Motor neuron (in vitro differentiated cells): ENCODE data around the gene EYA3. TPM values are rescaled to one million over a fixed set of nuclear protein-coding genes. Genes with fewer than 3 reads are reported as not detected.

ENCODE experiments used
- ATAC-seq, 8 experiments: fragments of 200-7000 bp; cut with Tn5 transposase; replicated peaks in 6 of 8; 2 replicates each; pipeline ENCODE4 v1.8.0; 2021; ENCODE audit warnings: mild to moderate bottlenecking in 8 of 8, moderate library complexity in 8 of 8
- H3K27ac ChIP-seq, 2 donors: fragments of 250-450 bp; sonication (Bioruptor Pico); 2 replicates each; pipeline ENCODE4 v1.9.0; 2021; ENCODE audit warnings: antibody characterized with exemption in 2 of 2, mild to moderate bottlenecking in 2 of 2, moderate library complexity in 1 of 2
- H3K4me1 ChIP-seq, 2 donors: fragments of 250-450 bp; sonication (Bioruptor Pico); replicated peaks in 1 of 2; 2 replicates each; pipeline ENCODE4 v1.6.1; 2021; ENCODE audit warnings: antibody characterized with exemption in 2 of 2, mild to moderate bottlenecking in 2 of 2, moderate library complexity in 1 of 2
- H3K4me3 ChIP-seq, 5 donors: fragments of 250-450 bp; sonication (Bioruptor Pico); 2 replicates each; pipeline ENCODE4 v1.9.0; 2021; ENCODE audit warnings: antibody characterized with exemption in 5 of 5, mild to moderate bottlenecking in 5 of 5, moderate library complexity in 4 of 5
- WGBS, 10 experiments: fragments of 450-650 bp; shearing (Covaris generic); methylation state at CpG; one replicate each; pipeline ENCODE4 v1.0.0; 2022; 5-methylcytosine and 5-hydroxymethylcytosine counted together
- in situ Hi-C, 9 experiments: fragments of 400-800 bp; cut with MboI; loops; one replicate each; pipeline ENCODE4 v1.15.0; 2021; ENCODE audit warnings: low sequenced_read_pairs in 9 of 9, low pct_unique_long_range_greater_than_20kb in 2 of 9; ENCODE audit not compliant: unreplicated experiment in 9 of 9
- total RNA-seq, 8 experiments: library from RNA; unstranded; fragments of 300-600 nt; gene quantifications; 2 replicates each; pipeline versions ENCODE4 v1.2.3 to v1.2.4, GENCODE V29; 2022

The EYA3 gene
- total RNA-seq, 8 experiments from 2014 or later, result 11.2 to 30.3 (median 19.6) TPM

DNA sequence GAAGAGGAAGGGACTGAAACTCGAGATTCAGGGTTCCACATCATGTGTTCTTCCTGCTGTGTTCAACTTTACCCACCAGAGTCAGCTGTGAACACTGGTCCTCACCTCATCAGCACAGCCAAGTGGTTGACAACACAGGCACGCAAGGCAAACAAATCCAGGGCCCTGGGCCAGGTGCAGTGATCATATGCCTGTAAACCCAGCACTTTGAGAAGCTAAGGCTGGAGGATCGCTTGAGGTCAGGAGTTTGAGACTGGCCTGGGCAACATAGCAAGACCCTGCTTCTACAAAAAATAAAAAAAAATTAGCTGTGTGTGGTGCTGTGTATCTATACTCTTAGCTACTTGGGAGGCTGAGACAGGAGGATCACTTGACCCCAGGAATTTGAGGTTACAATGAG, 137.0 kb downstream of the EYA3 start:
- H3K27ac ChIP-seq, result no peak overlapping the region
- in situ Hi-C loops, result loop anchor here in 1 of 9 experiments (25.0 kb wide), 1 partner anchor 89 kb away; the partner anchor contains the start of gene THEMIS2
- no peak overlapping the region for H3K4me3 ChIP-seq
- no peak for ATAC-seq
- no peaks in the 10 kb centered on the region for H3K4me1 ChIP-seq
- 0 to 68% (median 40%) methylated on average over 1 to 3 of the region's 3 CpGs; no CpG with 5 or more reads in 3 of the 10 experiments for WGBS, 10 experiments

DNA sequence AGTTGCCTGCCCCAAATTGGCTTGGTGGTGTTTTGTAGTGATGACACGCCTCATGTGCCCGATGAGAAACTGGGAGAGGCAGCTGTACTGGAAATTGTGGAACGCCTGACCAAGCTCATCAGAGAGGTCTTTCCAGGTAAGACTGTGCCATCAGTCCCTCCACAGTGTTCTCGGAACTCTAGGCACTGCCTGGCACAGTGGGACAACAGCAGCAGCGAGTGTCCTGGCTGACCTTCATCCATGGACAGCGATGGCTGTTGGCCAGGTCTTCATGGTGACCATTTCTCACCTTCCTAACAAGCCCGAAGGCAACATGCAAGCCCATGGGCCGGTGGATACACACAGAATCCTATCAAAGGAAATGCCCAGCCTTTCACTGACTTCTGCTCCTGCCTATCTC, 139.4 kb downstream of the EYA3 start:
- H3K4me1 ChIP-seq, result no peaks in the 10 kb centered on the region
- ATAC-seq, result no peak
- 30 to 95% (median 85%) methylated on average over 2 to 8 of the region's 8 CpGs; no CpG with 5 or more reads in 4 of the 10 experiments for WGBS, 10 experiments
- in situ Hi-C loops, result no loop called here
- H3K4me3 ChIP-seq, result no peak overlapping the region
- no peak overlapping the region for H3K27ac ChIP-seq

DNA sequence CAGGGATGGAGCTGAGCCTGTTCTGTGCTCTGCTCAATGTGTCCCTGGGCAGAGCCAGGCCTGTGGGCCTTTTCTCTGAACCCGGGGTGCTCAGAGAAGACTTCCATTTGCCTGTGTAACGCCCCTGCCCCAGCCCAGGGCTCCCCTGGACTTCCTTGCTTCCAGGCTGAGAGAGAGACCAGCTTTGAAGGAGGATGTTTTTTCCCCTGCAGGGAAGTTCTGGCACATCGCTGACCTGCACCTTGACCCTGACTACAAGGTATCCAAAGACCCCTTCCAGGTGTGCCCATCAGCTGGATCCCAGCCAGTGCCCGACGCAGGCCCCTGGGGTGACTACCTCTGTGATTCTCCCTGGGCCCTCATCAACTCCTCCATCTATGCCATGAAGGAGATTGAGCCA, 143.4 kb downstream of the EYA3 start:
- no peak overlapping the region for H3K4me3 ChIP-seq
- in situ Hi-C loops, result no loop called here
- 20 to 100% (median 88%) methylated on average over 1 to 5 of the region's 5 CpGs; no CpG with 5 or more reads in 4 of the 10 experiments for WGBS, 10 experiments
- H3K27ac ChIP-seq, result no peak overlapping the region
- ATAC-seq, result no peak
- H3K4me1 ChIP-seq, result no peaks in the 10 kb centered on the region

DNA sequence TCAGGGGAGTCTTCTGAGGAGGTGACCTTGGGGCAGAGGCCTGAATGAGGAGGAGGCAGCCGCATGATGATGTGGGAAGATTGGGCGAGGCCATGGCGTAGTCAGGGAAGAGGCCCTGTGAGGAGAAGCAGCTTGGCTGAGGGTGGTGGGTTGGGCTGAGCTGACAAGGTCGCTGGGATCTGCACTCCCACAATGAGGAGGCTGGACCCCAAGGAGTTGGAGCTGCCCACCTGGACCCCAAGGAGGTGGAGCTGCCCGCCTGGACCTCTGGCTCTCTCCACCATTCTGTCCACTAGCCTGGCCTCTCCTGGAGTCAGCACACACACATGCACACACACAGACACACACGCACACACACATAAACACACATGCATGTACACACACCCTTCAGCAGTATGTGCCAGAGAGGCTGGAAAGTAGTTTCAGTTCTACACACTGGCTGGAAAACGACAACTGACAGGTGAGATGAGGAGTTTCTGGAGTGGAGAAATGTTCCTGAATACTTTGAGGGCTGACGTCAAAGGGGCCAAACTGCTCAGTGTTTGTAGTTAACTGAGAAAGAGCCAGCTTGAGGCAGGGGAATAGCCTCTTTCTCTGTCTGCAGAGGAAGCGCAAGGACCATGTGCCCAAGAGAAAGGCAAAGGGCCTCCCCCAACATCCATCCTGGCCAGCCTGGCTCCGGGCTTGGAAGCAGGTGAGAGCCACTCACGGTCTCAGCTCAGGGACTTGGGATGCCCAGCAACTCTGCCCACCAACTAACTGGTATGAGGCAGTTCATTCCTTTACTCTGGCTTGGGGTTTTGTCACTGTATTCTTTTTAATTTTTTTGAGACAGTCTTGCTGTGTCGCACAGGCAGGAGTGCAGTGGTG, 146.5 kb downstream of the EYA3 start:
- 63 to 100% (median 85%) methylated on average over 1 to 9 of the region's 12 CpGs; no CpG with 5 or more reads in 2 of the 10 experiments for WGBS, 10 experiments
- peak in 2 of 8 experiments; percentile 27 to 29 for ATAC-seq
- in situ Hi-C loops, result no loop called here

DNA sequence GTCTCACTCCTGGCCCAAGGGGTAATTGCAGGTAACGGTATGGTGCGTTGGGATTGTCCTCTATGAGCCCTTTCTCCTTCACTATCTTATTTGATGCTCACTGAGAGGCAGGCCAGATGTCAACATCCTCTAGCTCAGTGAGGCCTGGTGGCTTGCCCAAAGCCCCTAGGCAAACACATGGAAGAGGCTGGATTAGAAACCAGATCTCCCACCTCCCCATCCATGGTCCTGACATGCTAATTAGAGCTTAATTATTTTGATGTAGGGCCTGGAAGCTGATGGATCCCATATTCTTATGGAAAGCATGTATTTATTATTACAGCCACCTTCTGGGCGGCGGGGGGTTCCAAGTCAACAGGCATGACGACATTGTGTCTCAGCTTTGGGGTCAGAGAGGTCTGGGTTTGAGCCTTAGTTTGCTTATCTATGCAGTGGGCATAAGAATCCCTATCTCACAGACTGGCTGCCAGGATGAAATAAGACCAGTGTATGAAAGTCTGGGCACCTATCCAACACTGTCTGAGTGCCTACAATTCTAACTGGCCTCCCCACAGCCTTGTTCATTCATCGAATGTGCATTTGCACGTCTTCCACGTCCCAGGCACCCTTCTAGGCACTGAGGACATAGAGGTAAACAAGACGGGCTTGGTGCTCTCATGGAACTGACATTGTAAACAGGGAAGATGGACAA, 147.4 kb downstream of the EYA3 start:
- WGBS, 10 experiments, result 73 to 100% (median 83%) methylated on average over 3 to 9 of the region's 9 CpGs; no CpG with 5 or more reads in 4 of the 10 experiments
- no peak overlapping the region for H3K27ac ChIP-seq
- H3K4me3 ChIP-seq, result no peak overlapping the region
- in situ Hi-C loops, result no loop called here
- peaks cover 0 to 5% of the 10 kb centered on the region in 2 donors for H3K4me1 ChIP-seq
- ATAC-seq, result no peak

More for the DNA sequence above, 146.5 kb downstream of the EYA3 start:
- Histone ChIP-seq H3K27ac (no peak overlapping the region), H3K4me1 (peaks cover 0 to 5% of the 10 kb centered on the region in 2 donors), H3K4me3 (no peak overlapping the region)

DNA sequence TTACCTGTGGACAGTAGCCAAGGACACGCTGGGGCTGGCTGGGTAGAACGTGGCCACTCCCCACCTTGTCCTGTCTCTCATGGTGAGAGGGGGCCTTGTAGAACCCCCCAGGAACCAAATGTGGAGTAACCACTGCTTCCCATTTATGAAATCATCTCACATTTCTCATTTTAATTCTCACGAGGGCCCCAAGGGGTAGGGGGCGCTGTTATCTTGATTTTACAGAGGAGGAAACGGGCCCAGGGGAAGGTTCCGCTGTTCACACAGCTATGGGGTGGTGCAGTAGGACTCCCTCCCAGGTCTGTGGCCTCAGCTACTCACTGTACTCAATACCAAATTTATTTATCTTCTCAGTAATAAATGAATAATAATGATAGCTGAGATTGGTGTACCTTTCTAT, 148.1 kb downstream of the EYA3 start:
- WGBS, 10 experiments, result 0 to 100% (median 45%) methylated on average over 1 to 6 of the region's 6 CpGs; no CpG with 5 or more reads in 3 of the 10 experiments
- Histone ChIP-seq H3K4me3 (no peak overlapping the region), H3K27ac (no peak overlapping the region), H3K4me1 (peaks cover 0 to 5% of the 10 kb centered on the region in 2 donors)
- in situ Hi-C loops, result no loop called here
- ATAC-seq, result peak in 2 of 8 experiments; percentile 20 to 41

DNA sequence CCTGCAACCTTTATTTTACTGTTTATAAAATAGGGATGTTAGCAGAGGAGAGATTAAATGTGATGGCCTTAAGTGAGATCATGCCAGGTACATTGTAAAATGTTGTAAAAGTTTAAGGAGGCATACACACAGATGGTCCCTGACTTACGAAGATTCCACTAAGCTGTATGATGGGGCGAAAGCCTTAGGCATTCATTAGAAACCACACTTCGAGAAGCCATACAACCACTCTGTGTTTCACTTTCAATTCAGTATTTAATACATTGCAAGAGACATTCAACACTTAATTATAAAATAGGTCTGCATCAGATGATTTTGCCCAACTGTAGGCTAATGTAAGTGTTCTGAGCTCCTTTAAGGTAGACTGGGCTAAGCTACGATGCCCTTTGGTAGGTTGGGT, 149.9 kb downstream of the EYA3 start:
- 58 to 100% (median 90%) methylated on average over 1 to 4 of the region's 4 CpGs; no CpG with 5 or more reads in 1 of the 10 experiments for WGBS, 10 experiments
- in situ Hi-C loops, result no loop called here
- Histone ChIP-seq H3K4me3 (no peak overlapping the region), H3K27ac (no peak overlapping the region), H3K4me1 (peaks cover 0 to 5% of the 10 kb centered on the region in 2 donors)
- ATAC-seq, result no peak

DNA sequence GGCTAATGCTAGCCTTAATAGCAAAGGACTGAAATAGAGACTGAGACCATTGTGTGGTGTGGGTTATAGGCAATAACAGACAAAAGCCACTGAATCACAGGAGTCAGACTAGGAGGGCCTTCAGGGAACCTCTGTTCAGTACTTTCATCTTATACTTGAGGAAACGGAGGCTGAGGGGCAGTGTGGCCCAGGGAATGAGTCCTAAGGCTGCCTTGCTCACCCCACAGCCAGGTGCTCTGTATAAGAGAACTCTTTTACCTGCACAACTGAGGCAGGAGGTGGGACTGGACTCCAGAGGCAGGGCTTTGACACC, 150.9 kb downstream of the EYA3 start:
- WGBS, 10 experiments, result 0 to 14% (median 0%) methylated on average over 1 of the region's 1 CpG; no CpG with 5 or more reads in 5 of the 10 experiments
- in situ Hi-C loops, result no loop called here
- Histone ChIP-seq H3K27ac (no peak overlapping the region), H3K4me3 (no peak overlapping the region), H3K4me1 (peaks cover 0 to 5% of the 10 kb centered on the region in 2 donors)
- no peak for ATAC-seq

DNA sequence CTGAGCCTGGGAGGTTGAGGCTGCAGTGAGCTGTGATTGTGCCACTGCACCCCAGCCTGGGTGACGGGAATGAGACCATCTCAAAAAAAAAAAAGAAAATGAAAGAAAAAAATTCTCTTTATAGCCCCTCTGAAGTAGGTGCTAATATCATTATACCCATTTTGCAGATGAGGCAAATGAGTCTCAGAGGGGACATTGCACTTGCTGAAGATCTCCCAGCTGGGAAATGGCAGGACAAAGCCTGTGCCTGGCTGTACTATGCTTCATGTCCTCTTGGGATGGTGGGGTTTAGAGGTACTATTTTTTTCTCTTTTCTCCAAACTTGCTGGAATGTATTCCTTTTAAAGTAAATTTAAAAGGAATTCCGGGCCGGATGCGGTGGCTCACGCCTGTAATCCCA, 152.0 kb downstream of the EYA3 start:
- no peak for ATAC-seq
- H3K27ac ChIP-seq, result no peak overlapping the region
- 14 to 100% (median 85%) methylated on average over 1 to 5 of the region's 5 CpGs; no CpG with 5 or more reads in 2 of the 10 experiments for WGBS, 10 experiments
- H3K4me1 ChIP-seq, result peaks cover 0 to 5% of the 10 kb centered on the region in 2 donors
- H3K4me3 ChIP-seq, result no peak overlapping the region
- in situ Hi-C loops, result no loop called here

DNA sequence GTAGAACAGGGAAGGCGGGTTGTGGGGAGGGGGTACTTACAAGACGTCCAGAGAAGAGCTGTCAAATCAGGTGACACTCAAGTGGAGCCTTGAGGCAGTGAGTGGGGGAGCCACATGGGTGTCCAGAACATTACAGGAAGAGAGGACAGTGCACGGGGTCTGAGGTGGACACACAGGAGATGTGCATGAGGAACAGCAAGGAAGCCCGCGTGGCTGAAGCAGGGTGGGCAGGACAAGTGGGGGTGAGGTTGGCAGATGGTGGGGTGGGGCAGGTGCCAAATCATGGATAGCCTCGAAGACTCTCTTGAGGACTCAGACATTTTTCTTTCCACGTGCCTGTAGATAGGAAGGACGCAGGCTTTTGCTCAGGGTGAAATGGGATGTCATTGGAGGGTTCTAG, 152.7 kb downstream of the EYA3 start:
- Histone ChIP-seq H3K27ac (no peak overlapping the region), H3K4me1 (peaks cover 0 to 5% of the 10 kb centered on the region in 2 donors), H3K4me3 (no peak overlapping the region)
- ATAC-seq, result no peak
- WGBS, 10 experiments, result 0 to 100% (median 46%) methylated on average over 1 to 7 of the region's 8 CpGs; no CpG with 5 or more reads in 1 of the 10 experiments
- in situ Hi-C loops, result no loop called here

DNA sequence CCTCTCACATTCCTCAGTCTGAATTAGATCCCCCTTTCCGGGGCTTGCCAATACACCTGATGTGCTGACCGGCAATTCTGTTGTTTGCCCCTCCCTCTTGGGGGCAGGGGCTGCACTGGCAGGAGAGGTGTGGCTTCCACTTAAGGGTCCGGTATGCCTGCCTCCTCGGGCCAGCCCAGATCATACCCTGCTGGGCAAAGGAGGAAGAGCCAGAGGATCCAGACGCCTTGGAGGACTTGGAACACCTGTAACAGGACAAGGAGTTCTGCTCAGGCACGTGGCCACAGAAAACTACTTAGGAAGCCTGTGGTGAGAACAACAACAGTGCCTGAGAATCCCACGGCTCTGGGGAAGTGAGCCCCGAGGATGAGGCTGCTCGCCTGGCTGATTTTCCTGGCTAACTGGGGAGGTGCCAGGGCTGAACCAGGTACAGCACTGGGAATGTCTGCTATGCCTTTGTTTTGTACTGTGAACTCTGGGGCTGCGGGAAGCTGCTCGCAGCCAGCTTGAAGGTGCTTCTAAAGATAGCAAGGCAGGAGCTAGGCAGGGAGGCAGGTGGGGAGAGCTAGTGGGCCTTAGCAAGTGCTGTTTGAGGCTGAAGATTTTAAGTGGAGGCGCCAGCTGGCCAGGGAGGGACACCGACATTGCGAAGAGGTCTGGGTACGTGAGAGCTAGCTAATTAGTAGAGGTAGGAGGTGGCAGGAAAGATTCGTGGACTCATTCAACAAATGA, 153.4 kb downstream of the EYA3 start, which contains the start of gene SMPDL3B:
Gene SMPDL3B (plus strand): TSS at position 183 of the 732 bp plus-strand sequence. CDS start 184 bp downstream, at position 367.
- Histone ChIP-seq H3K27ac (no peak within 1 kb of the TSS), H3K4me3 (no peak within 1 kb of the TSS), H3K4me1 (peaks cover 0 to 5% of the 10 kb centered on the region in 2 donors)
- in situ Hi-C loops, result no loop called here
- WGBS, 10 experiments, result 4 to 40% (median 24%) methylated on average over 3 to 16 of the region's 16 CpGs; no CpG with 5 or more reads in 2 of the 10 experiments
- ATAC-seq, result peak in 5 of 8 experiments; percentile 21 to 98 (median 29)

DNA sequence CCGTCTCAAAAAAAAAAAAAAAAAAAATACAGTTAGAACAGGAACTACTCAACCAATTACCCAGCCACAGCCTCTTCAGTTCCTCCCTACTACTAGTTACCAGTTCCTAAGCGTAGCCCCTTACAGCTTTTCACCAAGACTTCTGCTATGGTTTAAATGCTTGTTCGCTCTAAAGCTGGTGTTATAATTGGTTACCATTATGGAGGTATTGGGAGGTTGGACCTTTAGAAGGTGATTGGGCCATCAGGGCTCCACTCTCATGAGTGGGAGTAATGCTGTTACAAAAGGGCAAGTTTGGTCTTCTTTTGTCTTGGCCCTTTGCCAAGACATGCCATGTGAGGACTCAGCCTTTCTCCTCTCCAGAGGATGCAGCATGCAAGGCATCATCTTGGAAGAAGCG, 156.7 kb downstream of the EYA3 start:
- Histone ChIP-seq H3K4me3 (no peak overlapping the region), H3K27ac (no peak overlapping the region), H3K4me1 (no peaks in the 10 kb centered on the region)
- 60 to 100% (median 85%) methylated on average over 1 to 4 of the region's 4 CpGs; no CpG with 5 or more reads in 2 of the 10 experiments for WGBS, 10 experiments
- ATAC-seq, result no peak
- in situ Hi-C loops, result no loop called here
